NB4 (cell line): Measurements from ENCODE around the gene STAG1.

Experiments
- CTCF ChIP-seq: IDR thresholded peaks from one replicate; pipeline ENCODE4 v1.5.1; 2012; ENCODE audit warnings: low read depth, low read length
- MAX ChIP-seq: IDR thresholded peaks from 2 replicates; pipeline ENCODE4 v1.6.1; 2011; ENCODE audit warnings: low read depth, low read length
- POLR2A ChIP-seq: IDR thresholded peaks from 2 replicates; pipeline ENCODE4 v1.6.1; 2011; ENCODE audit warnings: mild to moderate bottlenecking; ENCODE audit not compliant: insufficient read length; ENCODE audit errors: extremely low read depth

- TF ChIP-seq CTCF (no peak), POLR2A (no peak), MAX (no peak)
Observed at GRCh38 chr3:136427236-136427635, 324.9 kb downstream of the STAG1 start.
